Thyroid gland (tissue), 4 donors: ENCODE data around the gene FCHO1. TPM values are rescaled to one million over a fixed set of nuclear protein-coding genes. Genes with fewer than 3 reads are reported as not detected.
A peak's percentile ranks its signal among the peaks of the same experiment; 100 is the strongest.

ENCODE experiments used
- DNase-seq, 2 donors: peaks; one replicate each; pipeline ENCODE4 v3.0.0-alpha.2; 2019
- H3K27ac ChIP-seq, 3 donors: fragments of 200-600 bp; sonication (generic); 1 replicate in 2 of 3; 2 replicates in 1 of 3; pipeline ENCODE4 v1.5.1; 2016 to 2019; ENCODE audit warnings: mild to moderate bottlenecking in 1 of 3, moderate library complexity in 1 of 3
- H3K27me3 ChIP-seq: fragments of 200-600 bp; sonication (generic); one replicate; pipeline ENCODE4 v1.5.1; 2019
- H3K36me3 ChIP-seq, 2 donors: fragments of 200-600 bp; sonication (generic); one replicate each; pipeline ENCODE4 v1.5.1; 2016 to 2019
- H3K4me1 ChIP-seq, 2 donors: fragments of 200-600 bp; sonication (generic); one replicate each; pipeline ENCODE4 v1.5.1; 2017 to 2019
- H3K4me3 ChIP-seq, 3 donors: fragments of 200-600 bp; sonication (generic); replicated peaks in 1 of 3; 1 replicate in 2 of 3; 2 replicates in 1 of 3; pipeline ENCODE4 v1.5.1; 2016; ENCODE audit warnings: mild to moderate bottlenecking in 1 of 3
- H3K9me3 ChIP-seq: fragments of 200-600 bp; sonication (generic); one replicate; pipeline ENCODE4 v1.5.1; 2017
- CTCF ChIP-seq, 6 experiments: fragments of 200-600 bp in 3 of 6; fragments of 450-650 bp in 3 of 6; sonication (generic) in 3 of 6; IDR thresholded peaks; one replicate each; pipeline ENCODE4 v1.5.1; 2016 to 2019; ENCODE audit warnings: antibody characterized with exemption in 6 of 6, mild to moderate bottlenecking in 2 of 6, inconsistent platforms in 1 of 6, moderate library complexity in 1 of 6
- POLR2A ChIP-seq, 2 donors: fragments of 450-650 bp; IDR thresholded peaks; one replicate each; pipeline ENCODE4 v1.6.1; 2017; ENCODE audit warnings: antibody characterized with exemption in 2 of 2, mild to moderate bottlenecking in 2 of 2, moderate library complexity in 1 of 2
- WGBS, 2 donors: methylation state at CpG; one replicate each; pipeline ENCODE4 v1.1.5; 2017; 5-methylcytosine and 5-hydroxymethylcytosine counted together
- intact Hi-C: fragments of 100-400 bp; cut with DNase I; formaldehyde crosslinking; loops from one replicate; pipeline ENCODE4 v1.15.1; 2023
- total RNA-seq, 4 donors: library from RNA; depleted of rRNA; stranded (reverse); fragments of >200 nt; gene quantifications; one replicate each; pipeline ENCODE4 v1.2.3, GENCODE V29; 2016

Gene FCHO1
- total RNA-seq, 4 donors from 2014 or later = 0.40 to 1.6 (median 0.67) TPM; not detected in 1

GRCh38 chr19:17719730-17720400 lies 31.4 kb upstream of the FCHO1 start:
- Histone ChIP-seq H3K4me1 (peaks cover 22 to 43% of the 10 kb centered on the region in 2 donors), H3K27ac (peak overlapping the region in 2 of 3 donors; percentile 44 to 66), H3K9me3 (no peaks in the 10 kb centered on the region), H3K4me3 (peak overlapping the region; percentile 69 to 93 (median 81)), H3K27me3 (no peaks in the 10 kb centered on the region), H3K36me3 (no peaks in the 10 kb centered on the region)
- no peak for TF ChIP-seq POLR2A (IDR thresholded peaks at IDR 0.05)
- no peak for TF ChIP-seq CTCF (IDR thresholded peaks at IDR 0.05)
- 7 to 12% methylated on average over 7 to 25 of the region's 38 CpGs for WGBS, 2 donors
- intact Hi-C loops = no loop called here
- DNase-seq = peak; percentile 44 to 54

GRCh38 chr19:17720440-17720839 lies 30.8 kb upstream of the FCHO1 start:
- Histone ChIP-seq H3K36me3 (no peaks in the 10 kb centered on the region), H3K4me3 (peak overlapping the region in 2 of 3 donors; percentile 69 to 93), H3K27me3 (no peaks in the 10 kb centered on the region), H3K27ac (peak overlapping the region in 1 of 3 donors; percentile 66), H3K9me3 (no peaks in the 10 kb centered on the region), H3K4me1 (peaks cover 22 to 43% of the 10 kb centered on the region in 2 donors)
- no peak for DNase-seq
- intact Hi-C loops = no loop called here
- TF ChIP-seq CTCF (IDR thresholded peaks at IDR 0.05) (no peak), POLR2A (IDR thresholded peaks at IDR 0.05) (no peak)
- 20 to 33% methylated on average over 7 of the region's 7 CpGs for WGBS, 2 donors

GRCh38 chr19:17721111-17721628 lies 30.1 kb upstream of the FCHO1 start:
- H3K27me3 ChIP-seq = no peaks in the 10 kb centered on the region
- 75 to 89% methylated on average over 12 of the region's 12 CpGs for WGBS, 2 donors
- peaks cover 22 to 43% of the 10 kb centered on the region in 2 donors for H3K4me1 ChIP-seq
- H3K9me3 ChIP-seq = no peaks in the 10 kb centered on the region
- intact Hi-C loops = no loop called here
- DNase-seq = no peak
- no peak overlapping the region for H3K4me3 ChIP-seq
- peaks cover 1 to 3% of the 10 kb centered on the region in 2 donors for H3K36me3 ChIP-seq
- TF ChIP-seq POLR2A (IDR thresholded peaks at IDR 0.05) (no peak), CTCF (IDR thresholded peaks at IDR 0.05) (no peak)
- H3K27ac ChIP-seq = peak overlapping the region in 2 of 3 donors; percentile 15 to 66

- peaks cover 8 to 9% of the 10 kb centered on the region in 2 donors for H3K36me3 ChIP-seq
- TF ChIP-seq POLR2A (IDR thresholded peaks at IDR 0.05) = no peak
- TF ChIP-seq CTCF (IDR thresholded peaks at IDR 0.05) = no peak
- DNase-seq = no peak
- 60 to 73% methylated on average over 8 of the region's 8 CpGs for WGBS, 2 donors
- no peaks in the 10 kb centered on the region for H3K9me3 ChIP-seq
- peak overlapping the region in 2 of 3 donors; percentile 15 to 66 for H3K27ac ChIP-seq
- H3K4me1 ChIP-seq = peaks cover 22 to 43% of the 10 kb centered on the region in 2 donors
- intact Hi-C loops = no loop called here
- no peak overlapping the region for H3K4me3 ChIP-seq
- H3K27me3 ChIP-seq = no peaks in the 10 kb centered on the region
Measured at GRCh38 chr19:17721821-17722220, 29.5 kb upstream of the FCHO1 start.

- TF ChIP-seq POLR2A (IDR thresholded peaks at IDR 0.05) = no peak
- Histone ChIP-seq H3K27me3 (no peaks in the 10 kb centered on the region), H3K9me3 (no peaks in the 10 kb centered on the region), H3K27ac (no peak overlapping the region), H3K36me3 (peaks cover 17 to 19% of the 10 kb centered on the region in 2 donors), H3K4me1 (peaks cover 19 to 39% of the 10 kb centered on the region in 2 donors), H3K4me3 (no peak overlapping the region)
- intact Hi-C loops = no loop called here
- 78 to 81% methylated on average over 12 of the region's 12 CpGs for WGBS, 2 donors
- no peak for DNase-seq
Measured at GRCh38 chr19:17722655-17723240, 28.5 kb upstream of the FCHO1 start.
